HG02981 (cell line): ENCODE measurements around the gene POU1F1.
"Not testable (repeated sequence)": the region's sequence is repeated elsewhere in the genome, so short reads cannot be mapped to it uniquely, and the experiment has no call there.

Source experiments
- ATAC-seq: cut with Tn5 transposase; IDR thresholded peaks from one replicate; pipeline ENCODE4 v1.9.1; 2021; ENCODE audit warnings: mild to moderate bottlenecking, moderate library complexity; ENCODE audit not compliant: unreplicated experiment

The POU1F1 gene

GRCh38 chr3:87276484-87276883 lies at the start of gene POU1F1:
Gene POU1F1, minus strand, starts transcription at chr3:87276584. Its CDS starts 122 bp downstream, at chr3:87276462.
- ATAC-seq = no peak

- no peak for ATAC-seq
Observed at GRCh38 chr3:87324609-87325008, 48.2 kb upstream of the POU1F1 start.

GRCh38 chr3:87320756-87321626 lies 44.6 kb upstream of the POU1F1 start:
- no peak for ATAC-seq

GRCh38 chr3:87318617-87319021 lies 42.2 kb upstream of the POU1F1 start:
- ATAC-seq = no peak

- no peak for ATAC-seq
Observed at GRCh38 chr3:87317779-87318178, 41.4 kb upstream of the POU1F1 start.

GRCh38 chr3:87313641-87314040 lies 37.3 kb upstream of the POU1F1 start:
- no peak for ATAC-seq

GRCh38 chr3:87311309-87311708 lies 34.9 kb upstream of the POU1F1 start:
- ATAC-seq = no peak

GRCh38 chr3:87309601-87310000 lies 33.2 kb upstream of the POU1F1 start:
- no peak for ATAC-seq

- no peak for ATAC-seq
Observed at GRCh38 chr3:87307805-87308204, 31.4 kb upstream of the POU1F1 start.

GRCh38 chr3:87305517-87305916 lies 29.1 kb upstream of the POU1F1 start:
- no peak for ATAC-seq

- ATAC-seq = not testable (repeated sequence)
Observed at GRCh38 chr3:87305031-87305430, 28.6 kb upstream of the POU1F1 start.

- peak; percentile 89 for ATAC-seq
Observed at GRCh38 chr3:87298111-87298718, 21.8 kb upstream of the POU1F1 start.

GRCh38 chr3:87288446-87288845 lies 12.1 kb upstream of the POU1F1 start:
- no peak for ATAC-seq

GRCh38 chr3:87287011-87287410 lies 10.6 kb upstream of the POU1F1 start:
- ATAC-seq = no peak

GRCh38 chr3:87272718-87273341 lies 3.6 kb downstream of the POU1F1 start:
- ATAC-seq = peak; percentile 88

GRCh38 chr3:87270908-87271700 lies 5.3 kb downstream of the POU1F1 start:
- ATAC-seq = no peak

- no peak for ATAC-seq
Observed at GRCh38 chr3:87269723-87270122, 6.7 kb downstream of the POU1F1 start.

GRCh38 chr3:87268646-87269211 lies 7.7 kb downstream of the POU1F1 start:
- no peak for ATAC-seq

- ATAC-seq = no peak
Observed at GRCh38 chr3:87267953-87268645, 8.3 kb downstream of the POU1F1 start.

GRCh38 chr3:87261925-87262324 lies 14.5 kb downstream of the POU1F1 start:
- no peak for ATAC-seq
